UCSD-AML1 (cell line): ENCODE results near the gene P3H4.
"Not testable (repeated sequence)": the region's sequence is repeated elsewhere in the genome, so short reads cannot be mapped to it uniquely, and the experiment has no call there.

Experiments
- DNase-seq: peaks from one replicate; lab custom pipeline; 2025; ENCODE audit not compliant: unreplicated experiment; lab: John Stamatoyannopoulos, UW

P3H4 gene, protein sequence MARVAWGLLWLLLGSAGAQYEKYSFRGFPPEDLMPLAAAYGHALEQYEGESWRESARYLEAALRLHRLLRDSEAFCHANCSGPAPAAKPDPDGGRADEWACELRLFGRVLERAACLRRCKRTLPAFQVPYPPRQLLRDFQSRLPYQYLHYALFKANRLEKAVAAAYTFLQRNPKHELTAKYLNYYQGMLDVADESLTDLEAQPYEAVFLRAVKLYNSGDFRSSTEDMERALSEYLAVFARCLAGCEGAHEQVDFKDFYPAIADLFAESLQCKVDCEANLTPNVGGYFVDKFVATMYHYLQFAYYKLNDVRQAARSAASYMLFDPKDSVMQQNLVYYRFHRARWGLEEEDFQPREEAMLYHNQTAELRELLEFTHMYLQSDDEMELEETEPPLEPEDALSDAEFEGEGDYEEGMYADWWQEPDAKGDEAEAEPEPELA

DNA sequence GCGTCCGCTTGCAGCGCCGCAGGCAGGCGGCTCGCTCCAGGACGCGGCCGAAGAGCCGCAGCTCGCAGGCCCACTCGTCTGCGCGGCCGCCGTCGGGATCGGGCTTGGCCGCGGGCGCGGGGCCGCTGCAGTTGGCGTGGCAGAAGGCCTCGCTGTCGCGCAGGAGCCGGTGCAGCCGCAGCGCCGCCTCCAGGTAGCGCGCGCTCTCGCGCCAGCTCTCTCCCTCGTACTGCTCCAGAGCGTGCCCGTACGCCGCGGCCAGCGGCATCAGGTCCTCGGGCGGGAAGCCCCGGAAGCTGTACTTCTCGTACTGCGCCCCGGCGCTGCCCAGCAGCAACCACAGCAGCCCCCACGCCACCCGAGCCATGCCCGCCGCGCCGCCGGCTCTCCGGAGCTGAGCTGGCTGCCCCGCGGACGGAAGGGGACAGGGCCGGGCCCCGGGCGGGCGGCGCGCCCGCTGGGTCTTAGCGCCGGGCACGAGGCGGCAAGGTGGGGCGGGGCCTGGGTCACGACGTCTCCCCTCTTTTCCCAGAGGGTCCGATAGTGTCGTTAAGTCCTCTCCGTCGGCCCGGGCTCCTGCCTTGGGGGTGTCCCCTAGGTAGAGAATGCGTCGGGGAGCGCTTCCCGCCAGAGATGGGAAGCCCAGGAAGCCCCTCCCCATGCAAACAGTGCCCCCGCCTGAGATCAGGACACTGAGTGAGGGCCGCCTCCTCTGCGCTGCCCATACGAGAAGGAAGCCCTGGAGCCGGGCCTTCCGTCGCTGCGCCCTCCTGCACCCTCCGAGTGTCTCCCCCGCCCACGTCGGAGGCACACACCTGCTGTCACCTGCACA, at the start of gene P3H4:
P3H4 (minus strand) TSS at position 401 of the 832 bp plus-strand sequence; CDS start at position 367, 34 bp downstream.
- peak; percentile 90 for DNase-seq

GRCh38 chr17:41860254-41860931, 48.6 kb upstream of the P3H4 start:
- no peak for DNase-seq

DNA sequence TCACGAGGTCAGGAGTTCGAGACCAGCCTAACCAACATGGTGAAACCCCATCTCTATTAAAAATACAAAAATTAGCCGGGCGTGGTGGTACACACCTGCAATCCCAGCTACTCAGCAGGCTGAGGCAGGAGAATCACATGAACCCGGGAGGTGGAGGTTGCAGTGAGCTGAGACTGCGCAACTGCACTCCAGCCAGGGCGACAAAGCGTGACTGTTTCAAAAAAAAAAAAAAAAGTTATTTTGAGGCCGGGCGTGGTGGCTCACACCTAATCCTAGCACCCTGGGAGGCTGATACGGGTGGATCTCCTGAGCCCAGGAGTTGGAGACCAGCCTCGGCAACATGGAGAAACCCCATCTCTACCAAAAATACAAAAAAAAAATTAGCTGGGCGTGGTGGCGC, 39.6 kb upstream of the P3H4 start:
- DNase-seq: not testable (repeated sequence)

- DNase-seq: no peak
Observed at GRCh38 chr17:41849251-41849990, 37.7 kb upstream of the P3H4 start.

GRCh38 chr17:41848788-41849187, 37.0 kb upstream of the P3H4 start:
- DNase-seq: no peak

GRCh38 chr17:41844971-41845370, 33.2 kb upstream of the P3H4 start:
- DNase-seq: no peak

- DNase-seq: not testable (repeated sequence)
Observed at GRCh38 chr17:41840781-41841180, 29.0 kb upstream of the P3H4 start.

- DNase-seq: not testable (repeated sequence)
Observed at GRCh38 chr17:41839448-41839847, 27.7 kb upstream of the P3H4 start.

GRCh38 chr17:41837761-41838538, 26.2 kb upstream of the P3H4 start, which contains the start of gene KLHL10:
Gene KLHL10, plus strand, starts transcription at chr17:41837825. Its CDS starts 108 bp downstream, at chr17:41837933.
- no peak for DNase-seq

- DNase-seq: no peak
Observed at GRCh38 chr17:41836550-41837196, 24.9 kb upstream of the P3H4 start.

DNA sequence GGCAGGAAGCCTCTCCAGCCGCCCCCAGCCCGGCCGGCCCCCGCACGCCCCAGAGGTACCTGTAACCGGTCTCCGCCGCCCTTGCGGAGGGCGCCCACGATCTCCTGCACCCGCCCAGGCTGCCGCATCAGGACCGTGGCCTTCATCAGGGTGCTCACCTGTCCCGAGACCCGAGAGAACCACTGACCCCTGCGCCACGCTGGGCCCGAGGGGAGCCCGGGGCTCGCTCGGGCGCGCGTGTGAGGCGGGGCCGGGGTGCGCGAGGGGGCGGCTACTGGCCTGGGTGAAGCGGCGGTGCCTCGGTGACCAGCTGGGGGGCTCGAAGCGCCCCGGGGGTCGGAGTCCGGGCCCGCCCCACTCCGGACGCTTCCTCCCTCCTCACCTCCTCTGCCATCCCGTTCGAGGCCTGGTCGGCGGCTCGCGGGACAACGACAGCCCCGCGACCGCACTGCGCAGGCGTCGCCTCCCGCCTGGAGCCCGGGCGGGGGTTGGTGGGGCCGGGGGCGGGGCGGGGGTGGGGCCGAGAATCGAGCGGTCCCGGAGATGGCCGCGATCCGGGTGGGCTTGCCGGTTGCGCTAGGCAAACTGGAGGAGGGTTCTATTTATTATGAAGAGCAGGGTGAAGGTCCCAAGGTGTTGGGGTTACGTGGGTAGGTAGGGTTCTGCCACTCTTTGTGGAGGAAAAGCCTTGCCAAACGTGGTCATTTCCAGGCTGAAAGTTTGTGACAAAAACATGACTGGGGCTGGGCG, 24.2 kb upstream of the P3H4 start, which contains the start of gene NT5C3B:
NT5C3B (minus strand) TSS at position 433 of the 750 bp plus-strand sequence; CDS start at position 394, 39 bp downstream.
- DNase-seq: no peak

- DNase-seq: no peak
Observed at GRCh38 chr17:41835214-41835799, 23.6 kb upstream of the P3H4 start.

- not testable (repeated sequence) for DNase-seq
Observed at GRCh38 chr17:41829961-41830360, 18.2 kb upstream of the P3H4 start.

DNA sequence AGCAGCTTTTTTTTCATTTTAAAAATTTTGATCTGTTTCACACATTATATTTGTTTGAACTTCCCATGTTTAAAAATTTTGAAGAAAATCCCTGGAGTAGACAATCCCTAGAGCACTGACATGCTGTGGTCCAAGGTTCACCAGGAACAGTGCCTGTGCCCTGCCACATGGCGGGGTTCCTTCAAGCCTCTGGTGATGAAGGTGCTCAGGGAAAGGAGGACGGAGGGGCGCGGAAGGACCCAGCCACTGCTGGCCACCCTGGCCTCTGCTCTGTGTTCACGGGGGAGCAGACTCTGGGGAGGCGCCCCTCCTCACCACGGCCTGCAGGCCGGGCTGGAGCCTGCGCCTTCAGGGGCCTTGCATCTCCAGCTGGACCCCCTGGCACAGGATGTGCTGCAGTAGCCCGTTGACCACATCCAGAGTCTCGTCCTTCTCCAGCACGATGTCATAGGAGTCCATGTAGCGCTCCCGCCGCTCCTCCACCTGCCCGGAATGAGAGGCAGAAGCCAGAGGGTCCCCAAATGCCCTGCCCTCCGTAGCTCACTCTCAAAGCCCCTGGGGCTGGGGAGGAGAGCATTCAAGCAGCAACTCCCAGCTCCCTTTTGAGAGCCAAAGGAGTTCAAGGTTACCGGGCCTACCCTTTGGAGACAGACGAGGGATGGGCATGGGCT, 13.6 kb upstream of the P3H4 start:
- no peak for DNase-seq

- DNase-seq: no peak
Observed at GRCh38 chr17:41824086-41824485, 12.3 kb upstream of the P3H4 start.

- no peak for DNase-seq
Observed at GRCh38 chr17:41823580-41823979, 11.8 kb upstream of the P3H4 start.

DNA sequence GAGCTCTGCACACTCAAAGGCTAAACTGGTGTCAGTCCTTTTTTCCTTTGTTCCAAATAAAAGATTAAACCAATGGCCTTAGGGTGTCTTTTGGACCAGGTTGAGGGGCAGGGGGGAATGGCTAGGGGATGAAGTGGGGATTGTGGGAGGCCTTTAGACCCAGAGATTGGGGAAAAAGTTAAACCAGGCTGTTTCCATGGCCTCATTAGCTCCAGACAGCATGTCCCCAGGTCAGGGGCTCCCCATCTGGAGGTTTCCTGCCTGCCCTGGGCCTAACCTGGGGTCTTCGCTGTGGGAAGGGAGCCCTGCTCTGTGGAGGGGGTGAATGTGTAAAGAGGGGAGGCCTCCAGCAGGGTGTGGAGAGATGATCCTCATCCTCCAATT, 11.4 kb upstream of the P3H4 start:
- DNase-seq: no peak
